Stimulated activated CD4-positive, alpha-beta T cell treated with anti-CD3 and anti-CD28 coated beads, Interleukin-4, amount 100 ng/mL, for 4 hours (primary cell): ENCODE data around the gene MXD4.
"Not testable (repeated sequence)": the region's sequence is repeated elsewhere in the genome, so short reads cannot be mapped to it uniquely, and the experiment has no call there.

Experiments
- DNase-seq, 2 experiments: peaks; one replicate each; pipeline ENCODE4 v3.0.0-alpha.2; 2020

The MXD4 gene

GRCh38 chr4:2249526-2250356, 12.2 kb downstream of the MXD4 start:
- DNase-seq, result no peak

GRCh38 chr4:2248821-2249261, 13.1 kb downstream of the MXD4 start:
- DNase-seq, result no peak

GRCh38 chr4:2248044-2248780, 13.7 kb downstream of the MXD4 start:
- no peak for DNase-seq

GRCh38 chr4:2247128-2248043, 14.5 kb downstream of the MXD4 start:
- no peak for DNase-seq

GRCh38 chr4:2246384-2247127, 15.4 kb downstream of the MXD4 start:
- no peak for DNase-seq

GRCh38 chr4:2245787-2246275, 16.1 kb downstream of the MXD4 start:
- no peak for DNase-seq

- peak in 1 of 2 experiments; percentile 1 for DNase-seq
Measured at GRCh38 chr4:2245057-2245786, 16.7 kb downstream of the MXD4 start.

GRCh38 chr4:2243681-2244380, 18.1 kb downstream of the MXD4 start:
- DNase-seq, result no peak

GRCh38 chr4:2241410-2242353, 20.2 kb downstream of the MXD4 start, which contains the start of the genes HAUS3 and POLN:
TSS of gene HAUS3 (minus strand) at chr4:2242121. CDS start at chr4:2240946, 1,175 bp downstream.
TSS of gene POLN (minus strand) at chr4:2242121. CDS start at chr4:2229231, 12,890 bp downstream.
- peak; percentile 98 for DNase-seq

- no peak for DNase-seq
Measured at GRCh38 chr4:2241003-2241402, 20.9 kb downstream of the MXD4 start.

- no peak for DNase-seq
Measured at GRCh38 chr4:2236944-2237666, 24.8 kb downstream of the MXD4 start.

- DNase-seq, result no peak
Measured at GRCh38 chr4:2231082-2231481, 30.8 kb downstream of the MXD4 start.

- no peak for DNase-seq
Measured at GRCh38 chr4:2226261-2226660, 35.6 kb downstream of the MXD4 start.

- DNase-seq, result no peak
Measured at GRCh38 chr4:2222838-2223237, 39.1 kb downstream of the MXD4 start.

- DNase-seq, result not testable (repeated sequence)
Measured at GRCh38 chr4:2221378-2221777, 40.5 kb downstream of the MXD4 start.

- peak; percentile 69 to 73 for DNase-seq
Measured at GRCh38 chr4:2220016-2220630, 41.8 kb downstream of the MXD4 start.

- no peak for DNase-seq
Measured at GRCh38 chr4:2219233-2219760, 42.6 kb downstream of the MXD4 start.

- no peak for DNase-seq
Measured at GRCh38 chr4:2218436-2218835, 43.5 kb downstream of the MXD4 start.
